ENCODE results near the gene PAH.

PAH gene

GRCh38 chr12:102963796-102964195 lies 46.8 kb upstream of the PAH start:
- H3K4me3 ChIP-seq (ENCODE audit: severe bottlenecking): no peak overlapping the region
- DNase-seq (ENCODE audit: low spot score) (no peak), ATAC-seq (ENCODE audit: low read depth) (no peak)
- peaks cover 96% of the 10 kb centered on the region for H3K27me3 ChIP-seq (ENCODE audit: insufficient read depth, poor library complexity, severe bottlenecking)
- H3K27ac ChIP-seq (ENCODE audit: poor library complexity, severe bottlenecking): no peak overlapping the region
- no peaks in the 10 kb centered on the region for H3K36me3 ChIP-seq (ENCODE audit: low read depth)
- no peaks in the 10 kb centered on the region for H3K9me3 ChIP-seq (ENCODE audit: severe bottlenecking)
- no peaks in the 10 kb centered on the region for H3K4me1 ChIP-seq (ENCODE audit: insufficient read depth, poor library complexity, severe bottlenecking)
- TF ChIP-seq CTCF (IDR thresholded peaks at IDR 0.05; ENCODE audit: poor library complexity, severe bottlenecking): no peak

- ATAC-seq (ENCODE audit: low read depth): no peak
- Histone ChIP-seq H3K36me3 (ENCODE audit: low read depth) (no peaks in the 10 kb centered on the region), H3K4me1 (ENCODE audit: insufficient read depth, poor library complexity, severe bottlenecking) (no peaks in the 10 kb centered on the region), H3K27me3 (ENCODE audit: insufficient read depth, poor library complexity, severe bottlenecking) (peaks cover 99% of the 10 kb centered on the region), H3K4me3 (ENCODE audit: severe bottlenecking) (no peak overlapping the region), H3K27ac (ENCODE audit: poor library complexity, severe bottlenecking) (no peak overlapping the region), H3K9me3 (ENCODE audit: severe bottlenecking) (no peaks in the 10 kb centered on the region)
- DNase-seq (ENCODE audit: low spot score): no peak
- TF ChIP-seq CTCF (IDR thresholded peaks at IDR 0.05; ENCODE audit: poor library complexity, severe bottlenecking): no peak
Measured at GRCh38 chr12:102962986-102963385, 45.9 kb upstream of the PAH start.

GRCh38 chr12:102962532-102962931 lies 45.5 kb upstream of the PAH start:
- peaks cover 99% of the 10 kb centered on the region for H3K27me3 ChIP-seq (ENCODE audit: insufficient read depth, poor library complexity, severe bottlenecking)

GRCh38 chr12:102961466-102961855 lies 44.4 kb upstream of the PAH start:
- Histone ChIP-seq H3K27ac (ENCODE audit: poor library complexity, severe bottlenecking) (no peak overlapping the region), H3K4me1 (ENCODE audit: insufficient read depth, poor library complexity, severe bottlenecking) (no peaks in the 10 kb centered on the region), H3K4me3 (ENCODE audit: severe bottlenecking) (no peak overlapping the region), H3K9me3 (ENCODE audit: severe bottlenecking) (no peaks in the 10 kb centered on the region), H3K27me3 (ENCODE audit: insufficient read depth, poor library complexity, severe bottlenecking) (peaks cover 97% of the 10 kb centered on the region), H3K36me3 (ENCODE audit: low read depth) (no peaks in the 10 kb centered on the region)
- ATAC-seq (ENCODE audit: low read depth) (no peak), DNase-seq (ENCODE audit: low spot score) (no peak)
- TF ChIP-seq CTCF (IDR thresholded peaks at IDR 0.05; ENCODE audit: poor library complexity, severe bottlenecking): no peak

More at GRCh38 chr12:102962532-102962931, 45.5 kb upstream of the PAH start:
- no peak overlapping the region for H3K27ac ChIP-seq (ENCODE audit: poor library complexity, severe bottlenecking)
- DNase-seq (ENCODE audit: low spot score) (no peak), ATAC-seq (ENCODE audit: low read depth) (no peak)
- no peak for TF ChIP-seq CTCF (IDR thresholded peaks at IDR 0.05; ENCODE audit: poor library complexity, severe bottlenecking)
- H3K4me1 ChIP-seq (ENCODE audit: insufficient read depth, poor library complexity, severe bottlenecking): no peaks in the 10 kb centered on the region
- H3K36me3 ChIP-seq (ENCODE audit: low read depth): no peaks in the 10 kb centered on the region
- no peaks in the 10 kb centered on the region for H3K9me3 ChIP-seq (ENCODE audit: severe bottlenecking)
- no peak overlapping the region for H3K4me3 ChIP-seq (ENCODE audit: severe bottlenecking)

- no peaks in the 10 kb centered on the region for H3K36me3 ChIP-seq (ENCODE audit: low read depth)
- TF ChIP-seq CTCF (IDR thresholded peaks at IDR 0.05; ENCODE audit: poor library complexity, severe bottlenecking): no peak
- no peak overlapping the region for H3K4me3 ChIP-seq (ENCODE audit: severe bottlenecking)
- peaks cover 97% of the 10 kb centered on the region for H3K27me3 ChIP-seq (ENCODE audit: insufficient read depth, poor library complexity, severe bottlenecking)
- DNase-seq (ENCODE audit: low spot score): no peak
- no peaks in the 10 kb centered on the region for H3K9me3 ChIP-seq (ENCODE audit: severe bottlenecking)
- H3K4me1 ChIP-seq (ENCODE audit: insufficient read depth, poor library complexity, severe bottlenecking): no peaks in the 10 kb centered on the region
- H3K27ac ChIP-seq (ENCODE audit: poor library complexity, severe bottlenecking): no peak overlapping the region
- ATAC-seq (ENCODE audit: low read depth): no peak
Measured at GRCh38 chr12:102960766-102961465, 43.9 kb upstream of the PAH start.

Measured in RWPE2 (cell line).